DMS153 treated with DMSO at 0.1 percent for 48 hours (cell line): Measurements from ENCODE around the gene SMIM45.
"Not testable (repeated sequence)": the region's sequence is repeated elsewhere in the genome, so short reads cannot be mapped to it uniquely, and the experiment has no call there.

Experiments
- DNase-seq: peaks from one replicate; lab custom pipeline; 2025; ENCODE audit not compliant: unreplicated experiment; lab: John Stamatoyannopoulos, UW

The SMIM45 gene

GRCh38 chr22:41933411-41934177, 18.4 kb upstream of the SMIM45 start:
- no peak for DNase-seq

- no peak for DNase-seq
Measured at GRCh38 chr22:41934284-41935014, 17.5 kb upstream of the SMIM45 start.

GRCh38 chr22:41935015-41935351, 17.0 kb upstream of the SMIM45 start:
- DNase-seq: no peak

- DNase-seq: no peak
Measured at GRCh38 chr22:41935509-41935908, 16.4 kb upstream of the SMIM45 start.

- DNase-seq: no peak
Measured at GRCh38 chr22:41936894-41937169, 15.1 kb upstream of the SMIM45 start.

- peak; percentile 53 for DNase-seq
Measured at GRCh38 chr22:41939981-41940831, 11.7 kb upstream of the SMIM45 start.

GRCh38 chr22:41940832-41941765, 10.9 kb upstream of the SMIM45 start:
- peak; percentile 51 for DNase-seq

- DNase-seq: no peak
Measured at GRCh38 chr22:41943661-41944209, 8.2 kb upstream of the SMIM45 start.

- DNase-seq: peak; percentile 95
Measured at GRCh38 chr22:41946629-41947423, 5.1 kb upstream of the SMIM45 start, which contains the start of gene CENPM. TSS of gene CENPM (minus strand) at chr22:41947152. CDS start at chr22:41947076, 76 bp downstream.

GRCh38 chr22:41947424-41948080, 4.4 kb upstream of the SMIM45 start:
- no peak for DNase-seq

GRCh38 chr22:41948142-41948541, 3.8 kb upstream of the SMIM45 start:
- DNase-seq: no peak

GRCh38 chr22:41948928-41949296, 3.0 kb upstream of the SMIM45 start:
- not testable (repeated sequence) for DNase-seq

- DNase-seq: no peak
Measured at GRCh38 chr22:41949297-41949965, 2.5 kb upstream of the SMIM45 start.

- no peak for DNase-seq
Measured at GRCh38 chr22:41952713-41953112, 763 bp downstream of the SMIM45 start.

GRCh38 chr22:41957941-41958556, 6.1 kb downstream of the SMIM45 start:
- DNase-seq: no peak

- DNase-seq: no peak
Measured at GRCh38 chr22:41963453-41964111, 11.6 kb downstream of the SMIM45 start.

GRCh38 chr22:41964112-41964491, 12.2 kb downstream of the SMIM45 start:
- no peak for DNase-seq

- no peak for DNase-seq
Measured at GRCh38 chr22:41966225-41966606, 14.3 kb downstream of the SMIM45 start.
